ENCODE data around the gene DNPH1.

Gene DNPH1

DNA sequence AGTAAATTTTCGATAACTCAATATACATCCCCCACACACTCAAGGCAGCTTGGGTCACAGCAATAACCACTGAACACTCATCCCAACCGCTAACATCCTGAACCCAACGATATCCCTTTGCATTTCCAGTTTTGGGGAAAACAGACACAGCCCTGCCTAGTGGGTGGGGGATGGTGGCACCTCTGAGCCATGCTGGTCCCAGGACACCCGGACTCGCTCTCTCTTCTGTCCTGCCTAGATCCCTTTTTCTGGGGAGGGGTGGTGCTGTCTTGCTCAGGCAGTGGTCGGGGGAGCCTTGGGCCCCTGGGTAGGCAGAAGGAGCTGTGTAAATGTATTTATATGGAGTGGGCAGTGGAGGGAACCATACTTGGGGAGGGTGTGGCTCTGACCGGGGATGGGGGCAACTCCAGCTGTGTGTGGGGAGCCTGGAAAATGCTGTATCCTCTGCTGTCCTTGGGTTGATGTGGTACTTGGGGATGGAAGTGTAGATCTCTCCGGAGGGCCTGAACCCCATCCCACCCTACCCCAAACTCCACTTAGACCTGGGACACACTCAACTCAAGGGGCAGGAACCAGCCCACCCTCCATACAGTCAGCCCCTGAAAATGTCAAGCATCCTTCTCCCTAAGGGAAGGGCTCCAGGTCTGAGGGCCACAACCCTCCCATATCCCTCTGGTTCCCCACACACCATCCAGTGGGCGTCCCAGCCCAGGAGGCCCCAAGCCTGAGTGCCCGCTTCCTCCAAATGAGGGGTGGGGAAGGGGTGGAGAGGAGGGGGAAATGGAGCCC, 45.0 kb upstream of the DNPH1 start:
- Histone ChIP-seq H3K27me3 (peaks cover 61 to 91% (median 83%) of the 10 kb centered on the region in 11 experiments), H4K20me1 (peaks cover 0 to 8% (median 0%) of the 10 kb centered on the region in 11 experiments; a peak in 3 of 22 replicates), H3K4me1 (peaks cover 26 to 42% (median 37%) of the 10 kb centered on the region in 10 experiments), H3K9ac (no peak overlapping the region), H3K36me3 (no peaks in the 10 kb centered on the region), H3K9me3 (replicated peaks in 1 of 11) (no peaks in the 10 kb centered on the region), H3K4me3 (no peak overlapping the region), H3K27ac (no peak overlapping the region), H3K4me2 (no peak overlapping the region)
- no peak for TF ChIP-seq Cebpa-rat (IDR thresholded peaks at IDR 0.05)

DNA sequence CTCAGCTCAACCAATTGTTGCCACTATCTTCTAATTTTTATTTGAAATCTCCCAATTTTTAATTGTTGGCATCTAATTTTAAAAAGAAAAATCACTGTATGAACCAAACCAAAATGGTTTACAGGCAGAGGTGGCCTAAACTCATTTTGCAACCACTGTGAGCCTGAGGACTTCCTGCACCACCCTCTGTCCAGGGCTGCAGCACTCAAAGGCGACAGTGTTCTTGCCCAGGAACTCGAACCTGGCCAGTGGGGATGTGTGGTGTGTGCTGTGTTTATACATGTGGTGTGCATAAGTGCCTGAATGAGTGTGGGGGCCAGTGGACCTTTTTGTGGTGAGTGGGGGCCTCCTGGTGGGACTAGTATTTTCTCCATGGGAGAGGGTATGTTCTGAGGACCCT, 44.4 kb upstream of the DNPH1 start:
- H3K27me3 ChIP-seq: peaks cover 67 to 96% (median 88%) of the 10 kb centered on the region in 11 experiments
- H3K9ac ChIP-seq: no peak overlapping the region
- TF ChIP-seq Cebpa-rat (IDR thresholded peaks at IDR 0.05): no peak
- H3K4me2 ChIP-seq: no peak overlapping the region
- peaks cover 0 to 8% (median 0%) of the 10 kb centered on the region in 11 experiments; a peak in 3 of 22 replicates for H4K20me1 ChIP-seq
- no peaks in the 10 kb centered on the region for H3K9me3 ChIP-seq (replicated peaks in 1 of 11)
- peaks cover 32 to 48% (median 41%) of the 10 kb centered on the region in 10 experiments for H3K4me1 ChIP-seq
- no peak overlapping the region for H3K27ac ChIP-seq
- H3K36me3 ChIP-seq: no peaks in the 10 kb centered on the region
- H3K4me3 ChIP-seq: no peak overlapping the region

DNA sequence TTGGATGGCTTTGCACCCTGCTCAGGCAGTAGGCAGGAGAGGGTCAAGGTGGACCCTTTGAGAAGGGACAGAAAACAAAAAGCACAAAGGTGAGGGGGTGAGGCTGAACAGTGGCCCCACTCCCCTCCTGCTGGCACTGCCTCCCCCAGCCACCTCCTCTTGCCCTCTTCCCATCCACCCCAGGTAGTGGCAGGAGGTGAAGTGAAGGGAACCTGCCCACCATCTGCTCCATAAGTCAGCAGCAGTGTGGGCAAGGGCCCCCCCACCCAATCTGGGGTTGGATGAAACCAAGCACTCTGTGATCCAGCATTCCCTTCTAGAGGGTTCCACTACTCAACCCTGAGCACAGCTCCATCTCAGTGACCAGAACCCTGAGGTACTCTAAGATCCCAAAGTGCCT, 42.7 kb upstream of the DNPH1 start:
- Histone ChIP-seq H3K9ac (no peak overlapping the region), H3K27me3 (peaks cover 65 to 92% (median 80%) of the 10 kb centered on the region in 11 experiments), H3K9me3 (replicated peaks in 1 of 11) (no peaks in the 10 kb centered on the region), H3K4me2 (peak overlapping the region in 7 of 11 experiments; percentile 4 to 93 (median 79); a peak in 8 of 22 replicates), H3K27ac (no peak overlapping the region), H4K20me1 (peaks cover 0 to 8% (median 0%) of the 10 kb centered on the region in 11 experiments; a peak in 3 of 22 replicates), H3K4me1 (peaks cover 36 to 54% (median 45%) of the 10 kb centered on the region in 10 experiments), H3K36me3 (no peaks in the 10 kb centered on the region), H3K4me3 (no peak overlapping the region)
- TF ChIP-seq Cebpa-rat (IDR thresholded peaks at IDR 0.05): no peak

DNA sequence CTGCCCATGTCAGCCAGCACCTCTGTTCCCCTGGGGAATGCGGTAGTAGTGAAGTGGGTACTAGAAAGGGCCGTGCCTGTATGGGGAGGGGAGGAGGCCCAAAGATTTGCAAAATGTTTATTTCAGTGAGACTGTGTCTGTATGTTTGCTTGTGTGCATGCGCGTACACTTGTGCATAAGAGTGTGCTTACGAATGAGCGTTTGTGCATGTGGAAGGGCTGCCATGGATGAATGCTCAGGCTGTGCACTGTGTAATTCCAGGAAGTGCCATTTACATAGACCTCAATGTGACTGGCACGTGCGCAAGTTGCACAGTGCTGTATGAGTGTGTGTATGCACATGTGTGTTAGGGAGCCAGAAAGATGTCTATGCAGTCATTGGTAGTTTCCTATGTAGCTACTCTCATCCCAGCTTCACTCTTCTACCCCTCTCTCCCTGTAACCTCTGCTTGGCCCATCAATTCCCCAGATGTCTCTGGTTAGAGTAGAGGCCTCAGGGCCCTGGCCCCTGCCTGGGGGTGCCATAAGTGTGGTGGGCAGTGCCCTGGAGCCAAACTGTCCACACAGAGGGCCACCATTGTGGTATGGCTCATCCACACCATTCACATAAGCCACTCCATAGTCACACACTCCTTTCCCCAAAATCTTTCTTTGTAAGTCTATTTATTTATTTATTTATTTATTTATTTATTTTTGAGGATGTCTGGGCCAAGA, 42.0 kb upstream of the DNPH1 start:
- no peak overlapping the region for H3K9ac ChIP-seq
- peaks cover 0 to 8% (median 0%) of the 10 kb centered on the region in 11 experiments; a peak in 2 of 22 replicates for H4K20me1 ChIP-seq
- peaks cover 58 to 85% (median 73%) of the 10 kb centered on the region in 11 experiments for H3K27me3 ChIP-seq
- no peaks in the 10 kb centered on the region for H3K36me3 ChIP-seq
- no peak overlapping the region for H3K27ac ChIP-seq
- no peak overlapping the region for H3K4me3 ChIP-seq
- TF ChIP-seq Cebpa-rat (IDR thresholded peaks at IDR 0.05): no peak
- H3K4me2 ChIP-seq: peak overlapping the region; percentile 22 to 93 (median 76)
- no peaks in the 10 kb centered on the region for H3K9me3 ChIP-seq (replicated peaks in 1 of 11)
- peaks cover 32 to 49% (median 40%) of the 10 kb centered on the region in 10 experiments for H3K4me1 ChIP-seq

DNA sequence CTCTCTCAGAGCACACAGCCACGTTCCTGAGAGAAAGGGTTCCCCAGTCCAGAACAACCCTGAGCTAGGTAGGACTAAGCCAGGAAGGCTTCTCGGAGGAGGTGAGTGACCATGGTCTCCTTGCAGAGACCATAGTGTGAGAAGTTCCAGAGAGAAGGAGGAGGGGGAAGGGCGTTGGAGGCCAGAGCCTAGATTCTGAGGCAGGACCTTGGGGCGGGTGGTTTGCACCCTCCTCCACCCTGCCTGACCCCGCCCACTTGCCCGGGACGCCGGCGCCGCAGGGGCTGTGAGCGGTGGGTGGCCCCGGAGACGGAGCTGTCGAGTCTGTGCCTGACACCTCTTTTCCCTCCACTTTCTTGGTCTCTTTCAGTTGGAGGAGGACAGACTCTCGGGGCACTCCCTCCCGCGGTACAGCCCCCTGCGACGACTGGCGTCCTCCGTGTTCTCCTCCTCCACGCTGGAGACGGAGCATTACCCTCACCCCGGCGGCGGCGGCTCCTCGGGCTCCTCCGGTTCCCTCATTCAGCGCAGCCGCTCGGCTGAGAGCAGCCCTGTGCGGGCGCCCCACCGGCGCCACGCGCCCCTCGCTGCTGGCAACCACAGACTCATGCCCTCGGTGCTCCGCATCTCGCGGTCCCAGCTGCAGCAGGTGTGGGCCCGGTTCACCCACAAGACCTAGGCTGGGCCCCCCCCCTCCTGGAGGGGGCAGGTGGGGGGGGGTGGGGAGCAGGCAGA, 40.2 kb upstream of the DNPH1 start:
- H3K9me3 ChIP-seq (replicated peaks in 1 of 11): no peaks in the 10 kb centered on the region
- peak overlapping the region; percentile 3 to 66 (median 47); a peak in 15 of 20 replicates for H3K4me3 ChIP-seq
- no peak overlapping the region for H3K27ac ChIP-seq
- peak overlapping the region in 10 of 11 experiments; percentile 25 to 57 (median 42); a peak in 11 of 22 replicates for H3K9ac ChIP-seq
- H4K20me1 ChIP-seq: peaks cover 0 to 8% (median 0%) of the 10 kb centered on the region in 11 experiments; a peak in 2 of 22 replicates
- TF ChIP-seq Cebpa-rat (IDR thresholded peaks at IDR 0.05): no peak
- peak overlapping the region; percentile 71 to 98 (median 84) for H3K4me2 ChIP-seq
- peaks cover 40 to 67% (median 55%) of the 10 kb centered on the region in 11 experiments for H3K27me3 ChIP-seq
- H3K36me3 ChIP-seq: no peaks in the 10 kb centered on the region
- peaks cover 24 to 40% (median 31%) of the 10 kb centered on the region in 10 experiments for H3K4me1 ChIP-seq

DNA sequence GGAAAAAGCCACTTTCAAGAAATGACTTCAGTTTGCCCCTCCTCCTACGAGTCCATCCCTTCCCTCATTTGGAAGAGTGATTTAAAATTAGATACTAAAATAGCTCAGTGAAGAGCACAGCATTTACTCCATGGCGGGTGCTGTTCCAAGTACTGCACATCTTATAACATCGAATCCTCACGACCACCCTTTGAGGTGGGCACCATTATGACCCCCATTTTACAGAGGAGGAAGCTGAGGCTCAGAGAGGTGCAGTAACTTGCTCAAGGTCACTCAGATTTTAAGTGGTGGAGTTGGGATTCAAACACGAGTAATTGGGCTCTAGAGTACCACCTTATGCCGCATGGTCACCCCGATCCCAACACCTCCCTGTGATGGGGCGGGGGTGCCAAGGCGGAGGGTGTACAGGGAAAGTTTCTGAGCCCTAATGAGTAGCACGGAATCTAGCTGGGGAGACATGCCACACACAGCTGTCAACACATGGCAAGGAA, 39.5 kb upstream of the DNPH1 start:
- peaks cover 24 to 40% (median 31%) of the 10 kb centered on the region in 10 experiments for H3K4me1 ChIP-seq
- H3K27ac ChIP-seq: no peak overlapping the region
- no peaks in the 10 kb centered on the region for H3K9me3 ChIP-seq (replicated peaks in 1 of 11)
- no peaks in the 10 kb centered on the region for H3K36me3 ChIP-seq
- TF ChIP-seq Cebpa-rat (IDR thresholded peaks at IDR 0.05): no peak
- no peak overlapping the region; a peak in 1 of 22 replicates for H3K9ac ChIP-seq
- H3K27me3 ChIP-seq: peaks cover 34 to 60% (median 49%) of the 10 kb centered on the region in 11 experiments
- H4K20me1 ChIP-seq: peaks cover 0 to 8% (median 0%) of the 10 kb centered on the region in 11 experiments; a peak in 2 of 22 replicates
- peak overlapping the region; percentile 71 to 98 (median 84); a peak in 21 of 22 replicates for H3K4me2 ChIP-seq
- H3K4me3 ChIP-seq: peak overlapping the region in 5 of 10 experiments; percentile 46 to 66 (median 52); a peak in 7 of 20 replicates

DNA sequence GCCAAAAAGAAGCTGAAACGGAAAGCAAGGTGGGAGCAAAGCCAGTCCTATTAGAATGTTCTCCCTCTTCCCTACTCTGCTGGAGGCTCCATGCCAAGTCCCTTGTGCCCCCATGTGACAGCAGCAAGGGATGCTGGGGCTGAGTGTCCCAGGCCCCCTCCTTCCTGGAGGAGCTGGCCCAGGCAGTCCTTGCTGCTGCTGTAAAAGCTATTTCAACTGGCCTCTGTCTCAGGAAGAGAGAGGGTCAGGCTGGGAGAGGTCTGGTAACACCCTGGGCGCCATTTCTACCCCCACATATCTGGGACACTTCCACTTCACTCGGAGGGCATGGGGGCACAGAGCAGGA, 39.0 kb upstream of the DNPH1 start:
- Histone ChIP-seq H3K36me3 (no peaks in the 10 kb centered on the region), H3K4me1 (peaks cover 24 to 40% (median 31%) of the 10 kb centered on the region in 10 experiments), H3K4me2 (peak overlapping the region in 6 of 11 experiments; percentile 7 to 98 (median 93); a peak in 8 of 22 replicates), H3K9me3 (replicated peaks in 1 of 11) (no peaks in the 10 kb centered on the region), H3K9ac (no peak overlapping the region), H4K20me1 (peaks cover 0 to 8% (median 0%) of the 10 kb centered on the region in 11 experiments; a peak in 2 of 22 replicates), H3K4me3 (no peak overlapping the region), H3K27me3 (peaks cover 32 to 55% (median 44%) of the 10 kb centered on the region in 11 experiments), H3K27ac (no peak overlapping the region)
- no peak for TF ChIP-seq Cebpa-rat (IDR thresholded peaks at IDR 0.05)

DNA sequence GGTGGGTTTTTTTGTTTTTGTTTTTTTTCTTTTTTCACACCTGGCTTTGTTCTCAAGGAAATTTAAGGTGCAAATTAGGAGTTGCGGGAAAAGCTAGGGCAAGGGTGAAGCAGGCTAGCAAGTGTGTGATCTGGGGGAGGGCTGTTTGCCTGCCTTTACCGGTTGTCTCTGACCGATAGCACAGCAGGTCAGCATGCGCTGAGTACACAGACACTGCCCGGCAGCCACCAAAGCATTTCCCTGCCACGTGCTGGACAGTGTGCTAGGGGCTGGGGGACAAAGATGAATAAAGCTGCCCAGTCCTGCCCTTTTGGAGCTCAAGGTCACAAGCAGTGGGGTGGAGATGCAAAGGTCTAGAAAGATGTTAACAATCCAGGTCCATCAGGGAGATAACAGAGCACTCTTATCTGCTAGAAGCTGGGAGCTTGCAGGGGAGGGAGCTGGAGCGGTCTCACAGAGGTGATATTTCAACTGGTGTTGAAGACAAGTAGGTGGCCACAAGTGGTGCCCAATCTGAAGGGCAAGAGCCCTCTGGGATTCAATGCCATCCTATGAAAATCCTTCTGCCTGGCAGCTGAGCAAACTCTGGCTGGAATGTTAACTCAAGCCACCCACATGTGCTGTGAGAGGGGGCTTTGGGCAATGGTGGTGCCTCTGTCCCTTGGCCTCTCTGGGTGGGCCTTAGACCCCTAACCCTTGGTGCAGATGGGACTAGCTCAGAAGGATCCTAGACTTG, 38.5 kb upstream of the DNPH1 start:
- Histone ChIP-seq H4K20me1 (peaks cover 0 to 8% (median 0%) of the 10 kb centered on the region in 11 experiments; a peak in 2 of 22 replicates), H3K9ac (no peak overlapping the region), H3K4me3 (no peak overlapping the region), H3K9me3 (replicated peaks in 1 of 11) (no peaks in the 10 kb centered on the region), H3K27ac (no peak overlapping the region), H3K36me3 (no peaks in the 10 kb centered on the region), H3K4me2 (peak overlapping the region in 2 of 11 experiments; percentile 78 to 98; a peak in 4 of 22 replicates), H3K27me3 (peaks cover 29 to 51% (median 38%) of the 10 kb centered on the region in 11 experiments), H3K4me1 (peaks cover 24 to 40% (median 31%) of the 10 kb centered on the region in 10 experiments)
- no peak for TF ChIP-seq Cebpa-rat (IDR thresholded peaks at IDR 0.05)
